ENCODE data around the gene TUBB8.
"Not testable (repeated sequence)": the region's sequence is repeated elsewhere in the genome, so short reads cannot be mapped to it uniquely, and the experiment has no call there.

Gene TUBB8

GRCh38 chr10:47864-48263 lies 1.2 kb downstream of the TUBB8 start:
- DNase-seq (ENCODE audit: low read depth): not testable (repeated sequence)

- not testable (repeated sequence) for DNase-seq (ENCODE audit: low read depth)
Observed at GRCh38 chr10:13315-13635, 35.8 kb downstream of the TUBB8 start.

GRCh38 chr10:12444-13314 lies 36.4 kb downstream of the TUBB8 start:
- not testable (repeated sequence) for DNase-seq (ENCODE audit: low read depth)

GRCh38 chr10:11260-11659 lies 37.8 kb downstream of the TUBB8 start:
- DNase-seq (ENCODE audit: low read depth): peak; percentile 30

- DNase-seq (ENCODE audit: low read depth): not testable (repeated sequence)
Observed at GRCh38 chr10:10261-10971, 38.7 kb downstream of the TUBB8 start.
